IMR-90 (cell line): ENCODE measurements around the gene NUDT3. TPM values are rescaled to one million over a fixed set of nuclear protein-coding genes. Genes with fewer than 3 reads are reported as not detected.

Experiments used
- ATAC-seq: fragments of 200-7000 bp; cut with Tn5 transposase; 2 replicates; pipeline ENCODE4 v1.9.1; 2020; ENCODE audit warnings: low read depth, mild to moderate bottlenecking, moderate library complexity
- BruUV-seq: library from RNA; stranded (reverse); fragments of 400-500 nt; replicated peaks from 2 replicates; lab custom pipeline; 2021; lab: Mats Ljungman, UMichigan
- CTCF ChIA-PET: fragments of 300-600 bp; formaldehyde crosslinking; extraction: SDS; loops from one replicate; lab custom pipeline; 2021; ENCODE audit warnings: antibody characterized with exemption; lab: Yijun Ruan, JAX
- POLR2A ChIA-PET: fragments of 300-600 bp; sonication (Branson Sonifier 250); formaldehyde crosslinking; loops from one replicate; lab custom pipeline; 2022; ENCODE audit warnings: antibody characterized with exemption; ENCODE audit not compliant: unreplicated experiment; lab: Charles Lee
- DNase-seq: peaks from one replicate; pipeline ENCODE4 v3.0.0; 2013
- H2AFZ ChIP-seq: replicated peaks from 2 replicates; pipeline ENCODE3; 2013; ENCODE audit warnings: low read length, mild to moderate bottlenecking; ENCODE audit not compliant: poor library complexity
- H2AK5ac ChIP-seq: 2 replicates; pipeline ENCODE4 v1.6.1; 2013; ENCODE audit warnings: low read depth, low read length, inconsistent platforms
- H2AK9ac ChIP-seq: replicated peaks from 2 replicates; pipeline ENCODE3; 2013; ENCODE audit warnings: mild to moderate bottlenecking, low read depth, low read length, moderate library complexity; ENCODE audit not compliant: poor library complexity
- H2BK120ac ChIP-seq: 2 replicates; pipeline ENCODE4 v1.6.1; 2013; ENCODE audit warnings: low read depth, low read length, inconsistent platforms
- H2BK15ac ChIP-seq: 3 replicates; pipeline ENCODE4 v1.6.1; 2013; ENCODE audit warnings: low read depth, low read length, inconsistent platforms
- H2BK20ac ChIP-seq: 2 replicates; pipeline ENCODE4 v1.6.1; 2013; ENCODE audit warnings: low read depth, mild to moderate bottlenecking, inconsistent platforms, low read length, moderate library complexity
- H2BK5ac ChIP-seq: 2 replicates; pipeline ENCODE4 v1.6.1; 2013; ENCODE audit warnings: mild to moderate bottlenecking, low read depth, low read length, inconsistent platforms; ENCODE audit not compliant: poor library complexity, severe bottlenecking
- H3K14ac ChIP-seq: replicated peaks from 2 replicates; pipeline ENCODE4 v1.6.1; 2013; ENCODE audit warnings: low read depth, low read length, inconsistent platforms
- H3K18ac ChIP-seq: 2 replicates; pipeline ENCODE4 v1.6.1; 2013; ENCODE audit warnings: low read depth, low read length, control low read depth
- H3K23ac ChIP-seq: 2 replicates; pipeline ENCODE4 v1.6.1; 2013; ENCODE audit warnings: low read depth, low read length, inconsistent platforms
- H3K27ac ChIP-seq: 2 replicates; pipeline ENCODE4 v1.5.1; 2013; ENCODE audit warnings: mild to moderate bottlenecking, control low read depth, low read length; ENCODE audit not compliant: insufficient read depth
- H3K27me3 ChIP-seq: 2 replicates; pipeline ENCODE4 v1.6.1; 2013; ENCODE audit warnings: low read length; ENCODE audit not compliant: control insufficient read depth, insufficient read depth
- H3K36me3 ChIP-seq: 2 replicates; pipeline ENCODE4 v1.6.1; 2013; ENCODE audit warnings: low read length, mixed read lengths; ENCODE audit not compliant: control insufficient read depth, insufficient read depth
- H3K4ac ChIP-seq: 2 replicates; pipeline ENCODE4 v1.6.1; 2013; ENCODE audit warnings: low read depth, low read length, inconsistent platforms
- H3K4me1 ChIP-seq: 2 replicates; pipeline ENCODE4 v1.6.1; 2013; ENCODE audit warnings: low read length, mixed read lengths; ENCODE audit not compliant: control insufficient read depth, insufficient read depth
- H3K4me2 ChIP-seq: 2 replicates; pipeline ENCODE4 v1.6.1; 2013; ENCODE audit warnings: low read depth, mild to moderate bottlenecking, control low read depth, low read length, moderate library complexity
- H3K4me3 ChIP-seq: 2 replicates; pipeline ENCODE4 v1.5.1; 2013; ENCODE audit warnings: low read depth, mild to moderate bottlenecking, control low read depth, low read length, moderate library complexity; ENCODE audit not compliant: insufficient read depth
- H3K56ac ChIP-seq: 2 replicates; pipeline ENCODE4 v1.6.1; 2013; ENCODE audit warnings: low read length, inconsistent platforms; ENCODE audit not compliant: insufficient read depth; ENCODE audit errors: extremely low read depth
- H3K79me1 ChIP-seq, 2 experiments: 2 replicates each; pipeline ENCODE4 v1.6.1; 2013; ENCODE audit warnings: low read length in 2 of 2, inconsistent platforms in 1 of 2, low read depth in 1 of 2
- H3K9ac ChIP-seq: 2 replicates; pipeline ENCODE4 v1.6.1; 2013; ENCODE audit warnings: low read depth, low read length, control low read depth
- H3K9me1 ChIP-seq: 2 replicates; pipeline ENCODE4 v1.6.1; 2013; ENCODE audit warnings: low read length, inconsistent platforms; ENCODE audit not compliant: insufficient read depth
- H3K9me3 ChIP-seq: 2 replicates; pipeline ENCODE4 v1.6.1; 2013; ENCODE audit warnings: low read length; ENCODE audit not compliant: control insufficient read depth, insufficient read depth
- H4K20me1 ChIP-seq: 2 replicates; pipeline ENCODE4 v1.6.1; 2013; ENCODE audit warnings: low read length, inconsistent platforms; ENCODE audit not compliant: insufficient read depth
- H4K5ac ChIP-seq: 2 replicates; pipeline ENCODE4 v1.6.1; 2013; ENCODE audit warnings: mild to moderate bottlenecking, low read depth, low read length, control low read depth
- H4K8ac ChIP-seq, 2 experiments: 2 replicates each; pipeline ENCODE4 v1.6.1; 2013; ENCODE audit warnings: low read depth in 2 of 2, low read length in 2 of 2, control low read depth in 1 of 2, inconsistent platforms in 1 of 2
- H4K91ac ChIP-seq: 2 replicates; pipeline ENCODE4 v1.6.1; 2013; ENCODE audit warnings: low read depth, low read length, inconsistent platforms; ENCODE audit not compliant: insufficient read depth
- MAFK ChIP-seq: IDR thresholded peaks from 2 replicates; pipeline ENCODE4 v1.6.1; 2012; ENCODE audit warnings: low read depth, low read length, improper control_type of control experiment
- MAZ ChIP-seq: IDR thresholded peaks from 2 replicates; pipeline ENCODE4 v1.6.1; 2012; ENCODE audit warnings: low read depth, mild to moderate bottlenecking, low read length, improper control_type of control experiment, moderate library complexity, borderline replicate concordance
- WGBS, 2 experiments: methylation state at CpG; one replicate each; pipeline versions ENCODE4 v1.1.5 to v1.1.7; 2013; ENCODE audit warnings: missing lambda C conversion rate in 2 of 2; ENCODE audit not compliant: insufficient read length in 1 of 2; ENCODE audit errors: extremely low coverage in 2 of 2; 5-methylcytosine and 5-hydroxymethylcytosine counted together
- dilution Hi-C: fragments of 300-500 bp; cut with HindIII; formaldehyde crosslinking; loops from one replicate; pipeline ENCODE4 v1.14.3; 2018; ENCODE audit warnings: low sequenced_read_pairs; ENCODE audit not compliant: unreplicated experiment
- in situ Hi-C: fragments of 300-500 bp; cut with MboI; formaldehyde crosslinking; loops from 3 replicates; pipeline ENCODE4 v1.14.3; 2019; ENCODE audit warnings: low sequenced_read_pairs, inconsistent platforms, mixed read lengths
- intact Hi-C: fragments of 100-400 bp; cut with micrococcal nuclease; formaldehyde crosslinking; loops from 2 replicates; pipeline ENCODE4 v1.10.0; 2022
- polyA plus RNA-seq, 3 experiments: library from polyadenylated mRNA; depleted of rRNA; stranded (reverse); fragments of >200 nt; gene quantifications; 2 replicates each; pipeline ENCODE4 v1.2.3, GENCODE V29; 2012; ENCODE audit warnings: low replicate concordance in 1 of 3
- total RNA-seq: library from RNA; depleted of rRNA; stranded (reverse); fragments of >200 nt; gene quantifications from 2 replicates; pipeline ENCODE4 v1.2.3, GENCODE V29; 2012

Gene NUDT3
- total and polyA plus RNA-seq, 2 of the 4 experiments (the other 2 are of a cell fraction), result 10.1 to 17.2 TPM

DNA sequence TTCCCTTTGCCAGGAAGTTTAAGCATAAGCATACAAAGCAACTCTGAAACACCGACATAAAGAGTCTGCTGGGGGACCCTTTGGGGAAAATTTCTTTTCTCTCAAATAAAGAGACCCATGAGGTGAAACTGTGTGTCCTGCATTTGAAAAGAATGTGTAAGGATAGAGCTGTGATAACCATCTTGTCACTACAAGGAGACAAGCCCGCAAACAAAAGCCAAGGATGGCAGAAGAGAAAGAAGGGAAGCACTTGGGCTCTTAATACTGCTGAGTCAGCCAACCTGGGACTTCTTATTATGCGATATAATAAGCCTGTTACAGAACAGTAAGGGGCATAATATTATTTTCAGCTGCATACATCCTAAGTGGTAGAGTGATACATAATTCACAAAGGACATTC, 52.5 kb downstream of the NUDT3 start:
- Histone ChIP-seq H3K4me2 (no peak overlapping the region), H2AFZ (no peak overlapping the region), H3K9me1 (peaks cover 24% of the 10 kb centered on the region), H3K27me3 (no peaks in the 10 kb centered on the region), H4K8ac (no peak overlapping the region), H3K9ac (no peak overlapping the region), H3K36me3 (no peaks in the 10 kb centered on the region; the same call in 1 of the 2 replicates), H3K9me3 (no peaks in the 10 kb centered on the region), H4K20me1 (peaks cover 46% of the 10 kb centered on the region), H3K4me1 (peaks cover 11% of the 10 kb centered on the region), H3K14ac (no peak overlapping the region), H3K27ac (no peak overlapping the region), H3K79me1 (peaks cover 36 to 66% of the 10 kb centered on the region in 2 experiments), H4K5ac (no peak overlapping the region), H2BK20ac (no peak overlapping the region), H2BK120ac (no peak overlapping the region), H3K4ac (no peak overlapping the region), H4K91ac (no peak overlapping the region), H3K56ac (no peak overlapping the region), H2BK15ac (0 out of 3 replicates have a peak overlapping the region, but pooled peaks have one; percentile 5), H3K4me3 (no peak overlapping the region), H2BK5ac (no peak overlapping the region), H2AK5ac (no peak overlapping the region), H3K18ac (no peak overlapping the region), H2AK9ac (no peak overlapping the region), H3K23ac (0 out of 2 replicates have a peak overlapping the region, but pooled peaks have one; percentile 18)
- in situ Hi-C loops (no loop called here), dilution Hi-C loops (no loop called here), intact Hi-C loops (no loop called here)
- no CpG with 5 or more reads among the region's 3 CpGs for WGBS, 2 experiments
- no TSS peak for BruUV-seq
- no peak for ATAC-seq
- POLR2A ChIA-PET, result no interaction called here
- no peak for DNase-seq
- no peak for TF ChIP-seq MAZ
- peak; percentile 96 for TF ChIP-seq MAFK
- CTCF ChIA-PET, result no interaction called here
